HG03460 (cell line): ENCODE measurements around the gene GPR180.

ENCODE experiments used
- ATAC-seq: cut with Tn5 transposase; IDR thresholded peaks from one replicate; pipeline ENCODE4 v1.9.1; 2021; ENCODE audit not compliant: unreplicated experiment

Gene GPR180

GRCh38 chr13:94601446-94602431 lies at the start of gene GPR180:
Gene GPR180 (plus strand): TSS chr13:94601857. CDS start chr13:94601928, 71 bp downstream.
- ATAC-seq = peak; percentile 99

GRCh38 chr13:94552095-94552494 lies 49.6 kb upstream of the GPR180 start:
- no peak for ATAC-seq

- no peak for ATAC-seq
Measured at GRCh38 chr13:94553766-94554165, 47.9 kb upstream of the GPR180 start.

- ATAC-seq = no peak
Measured at GRCh38 chr13:94556041-94556440, 45.6 kb upstream of the GPR180 start.

GRCh38 chr13:94556621-94557020 lies 45.0 kb upstream of the GPR180 start:
- ATAC-seq = no peak

GRCh38 chr13:94557684-94558235 lies 43.9 kb upstream of the GPR180 start:
- no peak for ATAC-seq

GRCh38 chr13:94558716-94559115 lies 42.9 kb upstream of the GPR180 start:
- no peak for ATAC-seq

GRCh38 chr13:94559222-94559795 lies 42.3 kb upstream of the GPR180 start:
- no peak for ATAC-seq

GRCh38 chr13:94560116-94560515 lies 41.5 kb upstream of the GPR180 start:
- no peak for ATAC-seq

GRCh38 chr13:94561126-94561525 lies 40.5 kb upstream of the GPR180 start:
- no peak for ATAC-seq

- ATAC-seq = no peak
Measured at GRCh38 chr13:94567581-94567980, 34.1 kb upstream of the GPR180 start.

GRCh38 chr13:94568443-94568842 lies 33.2 kb upstream of the GPR180 start:
- no peak for ATAC-seq

GRCh38 chr13:94569615-94570014 lies 32.0 kb upstream of the GPR180 start:
- no peak for ATAC-seq

GRCh38 chr13:94579063-94579462 lies 22.6 kb upstream of the GPR180 start:
- ATAC-seq = no peak

GRCh38 chr13:94583926-94584325 lies 17.7 kb upstream of the GPR180 start:
- no peak for ATAC-seq

- no peak for ATAC-seq
Measured at GRCh38 chr13:94585543-94586101, 16.0 kb upstream of the GPR180 start.

- no peak for ATAC-seq
Measured at GRCh38 chr13:94586371-94586770, 15.3 kb upstream of the GPR180 start.

GRCh38 chr13:94588541-94588940 lies 13.1 kb upstream of the GPR180 start:
- no peak for ATAC-seq

GRCh38 chr13:94590744-94591143 lies 10.9 kb upstream of the GPR180 start:
- no peak for ATAC-seq

- peak; percentile 54 for ATAC-seq
Measured at GRCh38 chr13:94595001-94595949, 6.4 kb upstream of the GPR180 start.
